GM23248 (cell line): ENCODE measurements around the gene PDIA3. TPM values are rescaled to one million over a fixed set of nuclear protein-coding genes. Genes with fewer than 3 reads are reported as not detected.

Experiments
- DNase-seq: peaks from one replicate; pipeline ENCODE4 v3.0.0-alpha.2; 2015
- H2AFZ ChIP-seq: fragments of 200-600 bp; sonication (generic); 2 replicates; pipeline ENCODE4 v1.6.1; 2016; ENCODE audit warnings: antibody characterized with exemption
- H3F3A ChIP-seq: fragments of 200-600 bp; sonication (generic); 2 replicates; pipeline ENCODE4 v1.6.1; 2016; ENCODE audit warnings: mild to moderate bottlenecking, antibody characterized with exemption, mixed run types; ENCODE audit not compliant: insufficient read depth
- H3K27ac ChIP-seq: fragments of 200-600 bp; sonication (generic); 2 replicates; pipeline ENCODE4 v1.5.1; 2016; ENCODE audit warnings: mild to moderate bottlenecking
- H3K27me3 ChIP-seq: fragments of 200-600 bp; sonication (generic); replicated peaks from 2 replicates; pipeline ENCODE4 v1.6.1; 2016; ENCODE audit warnings: mild to moderate bottlenecking; ENCODE audit not compliant: insufficient read depth
- H3K36me3 ChIP-seq: fragments of 200-600 bp; sonication (generic); 2 replicates; pipeline ENCODE4 v1.6.1; 2016; ENCODE audit warnings: low read depth, mild to moderate bottlenecking
- H3K4me1 ChIP-seq: fragments of 200-600 bp; sonication (generic); 2 replicates; pipeline ENCODE4 v1.6.1; 2016; ENCODE audit warnings: mild to moderate bottlenecking; ENCODE audit not compliant: insufficient read depth
- H3K4me2 ChIP-seq: fragments of 200-600 bp; sonication (generic); one replicate; pipeline ENCODE4 v1.6.1; 2016; ENCODE audit warnings: mild to moderate bottlenecking; ENCODE audit not compliant: unreplicated experiment
- H3K4me3 ChIP-seq: fragments of 200-600 bp; sonication (generic); 2 replicates; pipeline ENCODE4 v1.5.1; 2016; ENCODE audit warnings: mild to moderate bottlenecking
- H3K79me2 ChIP-seq: fragments of 200-600 bp; sonication (generic); 2 replicates; pipeline ENCODE4 v1.6.1; 2016; ENCODE audit warnings: mild to moderate bottlenecking; ENCODE audit not compliant: insufficient read depth
- H3K9ac ChIP-seq: fragments of 200-600 bp; sonication (generic); 2 replicates; pipeline ENCODE4 v1.6.1; 2016; ENCODE audit warnings: mild to moderate bottlenecking
- H3K9me2 ChIP-seq: fragments of 200-600 bp; sonication (generic); 2 replicates; pipeline ENCODE4 v1.6.1; 2016; ENCODE audit warnings: mixed run types, mild to moderate bottlenecking, moderate library complexity; ENCODE audit not compliant: insufficient read depth
- H3K9me3 ChIP-seq: fragments of 200-600 bp; sonication (generic); one replicate; pipeline ENCODE4 v1.6.1; 2017; ENCODE audit warnings: low read depth
- H4K20me1 ChIP-seq: fragments of 200-600 bp; sonication (generic); 2 replicates; pipeline ENCODE4 v1.6.0; 2016; ENCODE audit not compliant: insufficient read depth
- EZH2 ChIP-seq: fragments of 200-600 bp; sonication (generic); IDR thresholded peaks from 2 replicates; pipeline ENCODE4 v1.6.1; 2018; ENCODE audit warnings: antibody characterized with exemption, mild to moderate bottlenecking; ENCODE audit not compliant: insufficient read depth, poor library complexity, severe bottlenecking
- EZH2phosphoT487 ChIP-seq: fragments of 200-600 bp; sonication (generic); IDR thresholded peaks from 2 replicates; pipeline ENCODE4 v1.6.1; 2018; ENCODE audit warnings: antibody characterized with exemption, moderate library complexity, mild to moderate bottlenecking, low read depth; ENCODE audit not compliant: insufficient read depth
- WGBS, 2 experiments: methylation state at CpG; one replicate each; pipeline ENCODE4 v1.1.6; 2015 to 2017; ENCODE audit warnings: low lambda C conversion rate in 2 of 2, low coverage in 1 of 2; ENCODE audit errors: missing lambda C conversion rate in 2 of 2; 5-methylcytosine and 5-hydroxymethylcytosine counted together
- in situ Hi-C: fragments of 300-500 bp; cut with MboI; formaldehyde crosslinking; loops from 2 replicates; pipeline ENCODE4 v1.15.0; 2020
- microRNA counts: library from miRNA; unstranded; fragments of <30 nt; microRNA quantifications from one replicate; lab custom pipeline; 2016
- microRNA-seq: library from miRNA; unstranded; fragments of <30 nt; microRNA quantifications from one replicate; pipeline ENCODE4, GENCODE V29; 2016; ENCODE audit warnings: borderline number of aligned reads
- polyA plus RNA-seq: library from polyadenylated mRNA; unstranded; fragments of >200 nt; fragmentation: Nextera tagmentation; extraction: Ambion mirVana; gene quantifications from 2 replicates; pipeline ENCODE4 v1.2.1, GENCODE V29; 2016
- small RNA-seq: library from RNA; depleted of rRNA; stranded (forward); fragments of <200 nt; gene quantifications from one replicate; pipeline ENCODE3, GENCODE V24; 2014; ENCODE audit warnings: low read depth, low replicate concordance
- total RNA-seq: library from RNA; depleted of rRNA; stranded (reverse); fragments of >200 nt; shearing (Covaris generic); gene quantifications from 2 replicates; pipeline ENCODE4 v1.2.3, GENCODE V29; 2014; rRNA removed

Gene PDIA3
- total and polyA plus RNA-seq, 2 experiments from 2014 or later: 224 to 1,087 TPM

- peaks cover 15% of the 10 kb centered on the region; the same call in 1 of the 2 replicates for H3K4me1 ChIP-seq
- no peaks in the 10 kb centered on the region for H3K9me3 ChIP-seq
- no peak overlapping the region for H3K27ac ChIP-seq
- no peaks in the 10 kb centered on the region for H3F3A ChIP-seq
- H3K36me3 ChIP-seq: no peaks in the 10 kb centered on the region
- peaks cover 87% of the 10 kb centered on the region for H3K79me2 ChIP-seq
- 93 to 95% methylated on average over 3 of the region's 3 CpGs for WGBS, 2 experiments
- peak overlapping the region; percentile 18 for H3K4me2 ChIP-seq
- DNase-seq: no peak
- H3K9ac ChIP-seq: no peak overlapping the region
- H3K27me3 ChIP-seq: no peaks in the 10 kb centered on the region
- H3K9me2 ChIP-seq: no peaks in the 10 kb centered on the region
- H2AFZ ChIP-seq: no peak overlapping the region
- H3K4me3 ChIP-seq: no peak overlapping the region
- TF ChIP-seq EZH2phosphoT487 (no peak), EZH2 (no peak)
- H4K20me1 ChIP-seq: no peaks in the 10 kb centered on the region
- in situ Hi-C loops: no loop called here
Measured at GRCh38 chr15:43821505-43821904, 75.3 kb downstream of the PDIA3 start.

MicroRNAs within 50 kb of the gene (microRNA counts, 767-probe panel; counts per million panel counts)
- 447 counts per million, percentile 86 among the panel's probes with 10 or more counts for microRNA hsa-miR-1282 (lab: Ali Mortazavi, UCI)

Small RNAs within 50 kb of the gene (microRNA-seq; reads per million reads assigned to microRNA genes)
- not detected for gene MIR1282

Small RNAs within 50 kb of the gene (small RNA-seq; reads per million reads assigned to genes)
- gene MIR1282: not detected
- gene RNU6-353P: not detected
- gene RNU6-354P: not detected

Other genes starting within 250 kb of the PDIA3 start
- 61.9 and 62.2 TPM in 2 replicates for gene MAP1A, start 228.8 kb upstream of the PDIA3 start, total RNA-seq
- gene MAP1A, start 228.8 kb upstream of the PDIA3 start, polyA plus RNA-seq: 30.3 and 31.5 TPM in 2 replicates
- gene PPIP5K1, start 156.2 kb upstream of the PDIA3 start, total RNA-seq: 8.0 and 13.1 TPM in 2 replicates
- 7.0 and 8.2 TPM in 2 replicates for gene PPIP5K1, start 156.2 kb upstream of the PDIA3 start, polyA plus RNA-seq
- not detected in 2 replicates for gene CKMT1B, start 152.4 kb upstream of the PDIA3 start, total RNA-seq
- gene CKMT1B, start 152.4 kb upstream of the PDIA3 start, polyA plus RNA-seq: not detected in 2 replicates
- gene STRC, start 127.6 kb upstream of the PDIA3 start, total RNA-seq: under 0.01 TPM in 1 of 2 replicates, not detected in the other
- 0.08 TPM in 1 of 2 replicates, not detected in the other for gene STRC, start 127.6 kb upstream of the PDIA3 start, polyA plus RNA-seq
- 0.38 TPM in 1 of 2 replicates, not detected in the other for gene CATSPER2, start 97.6 kb upstream of the PDIA3 start, total RNA-seq
- 1.2 and 1.7 TPM in 2 replicates for gene CATSPER2, start 97.6 kb upstream of the PDIA3 start, polyA plus RNA-seq
- not detected in 2 replicates for gene CKMT1A, start 52.6 kb upstream of the PDIA3 start, total RNA-seq
- not detected in 2 replicates for gene CKMT1A, start 52.6 kb upstream of the PDIA3 start, polyA plus RNA-seq
- 5.2 and 6.4 TPM in 2 replicates for gene ELL3, start 30.5 kb downstream of the PDIA3 start, total RNA-seq
- 1.4 and 1.5 TPM in 2 replicates for gene ELL3, start 30.5 kb downstream of the PDIA3 start, polyA plus RNA-seq
- 996 and 1,573 TPM in 2 replicates for gene SERF2, start 45.9 kb downstream of the PDIA3 start, total RNA-seq
- gene SERF2, start 45.9 kb downstream of the PDIA3 start, polyA plus RNA-seq: 3,240 and 3,311 TPM in 2 replicates
- gene SERINC4, start 53.8 kb downstream of the PDIA3 start, total RNA-seq: not detected in 2 replicates
- not detected in 2 replicates for gene SERINC4, start 53.8 kb downstream of the PDIA3 start, polyA plus RNA-seq
- gene HYPK, start 54.2 kb downstream of the PDIA3 start, total RNA-seq: 0.76 and 8.2 TPM in 2 replicates
- 14.0 and 19.9 TPM in 2 replicates for gene HYPK, start 54.2 kb downstream of the PDIA3 start, polyA plus RNA-seq
- 14.4 and 24.6 TPM in 2 replicates for gene MFAP1, start 78.3 kb downstream of the PDIA3 start, total RNA-seq
- gene MFAP1, start 78.3 kb downstream of the PDIA3 start, polyA plus RNA-seq: 30.2 and 33.1 TPM in 2 replicates
- 9.0 and 11.3 TPM in 2 replicates for gene WDR76, start 80.6 kb downstream of the PDIA3 start, total RNA-seq
- 4.1 and 5.3 TPM in 2 replicates for gene WDR76, start 80.6 kb downstream of the PDIA3 start, polyA plus RNA-seq